ENCODE data around the gene NRIP2.

NRIP2 gene

GRCh38 chr12:2804393-2805142 is 30.3 kb downstream of the NRIP2 start:
- no peak for DNase-seq

- no peak for DNase-seq
Measured at GRCh38 chr12:2803635-2804392, 31.0 kb downstream of the NRIP2 start.

DNA sequence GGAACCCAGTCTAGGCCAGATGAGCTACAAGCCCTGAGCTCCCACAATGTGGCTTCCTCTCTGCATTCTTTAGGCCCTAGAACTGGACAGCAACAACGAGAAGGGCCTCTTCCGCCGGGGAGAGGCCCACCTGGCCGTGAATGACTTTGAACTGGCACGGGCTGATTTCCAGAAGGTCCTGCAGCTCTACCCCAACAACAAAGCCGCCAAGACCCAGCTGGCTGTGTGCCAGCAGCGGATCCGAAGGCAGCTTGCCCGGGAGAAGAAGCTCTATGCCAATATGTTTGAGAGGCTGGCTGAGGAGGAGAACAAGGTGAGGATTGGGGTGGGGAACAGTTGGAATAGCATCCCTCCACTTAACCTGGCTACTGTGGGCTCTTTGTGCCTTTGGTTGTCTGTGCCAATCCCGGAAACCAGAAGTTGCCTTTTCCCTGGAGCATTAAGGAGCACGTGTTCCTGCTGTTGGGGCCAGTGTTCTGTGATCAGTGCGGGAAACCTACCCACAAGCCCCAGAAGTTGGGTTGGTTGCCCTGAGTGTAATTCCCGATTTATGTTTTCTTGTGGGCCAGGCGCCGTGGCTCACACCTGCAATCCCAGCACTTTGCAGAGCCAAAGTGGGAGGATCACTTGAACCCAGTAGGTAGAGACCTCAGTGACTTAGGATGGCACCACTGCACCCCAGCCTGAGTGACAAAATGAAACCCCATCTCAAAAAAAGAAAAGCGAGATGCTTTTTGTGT is 33.6 kb downstream of the NRIP2 start:
- DNase-seq = no peak

- DNase-seq = no peak
Measured at GRCh38 chr12:2800046-2800570, 34.7 kb downstream of the NRIP2 start.

DNA sequence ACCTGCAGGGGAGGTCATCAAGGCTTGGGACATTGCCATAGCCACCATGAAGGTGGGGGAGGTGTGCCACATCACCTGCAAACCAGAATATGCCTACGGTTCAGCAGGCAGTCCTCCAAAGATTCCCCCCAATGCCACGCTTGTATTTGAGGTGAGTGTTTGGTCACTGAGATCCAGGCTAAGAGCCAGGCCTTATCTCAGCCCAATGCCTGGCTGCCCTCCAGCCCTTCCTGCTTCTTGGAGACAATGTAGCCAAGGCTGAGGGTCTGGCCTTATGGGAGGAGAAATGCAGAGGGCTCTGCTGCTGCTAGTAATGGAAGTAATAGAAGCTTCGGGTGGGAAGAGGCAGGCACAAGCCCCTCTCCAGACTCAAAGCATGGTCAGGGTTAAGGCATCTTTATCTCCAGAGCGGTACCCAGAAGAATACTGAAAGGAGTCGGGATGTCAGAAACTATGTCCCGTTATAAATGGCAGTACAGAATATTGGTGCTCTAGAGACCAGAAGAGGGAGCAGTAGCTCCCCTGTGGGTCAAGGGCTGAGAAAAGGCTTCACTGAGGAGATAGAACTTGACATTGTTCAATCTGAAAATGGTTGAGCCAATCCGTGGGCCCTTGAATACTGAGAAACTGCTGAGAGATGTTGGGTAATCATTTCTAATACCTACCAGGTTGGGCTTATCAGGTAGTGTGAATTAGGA is 37.0 kb downstream of the NRIP2 start:
- DNase-seq = no peak

DNA sequence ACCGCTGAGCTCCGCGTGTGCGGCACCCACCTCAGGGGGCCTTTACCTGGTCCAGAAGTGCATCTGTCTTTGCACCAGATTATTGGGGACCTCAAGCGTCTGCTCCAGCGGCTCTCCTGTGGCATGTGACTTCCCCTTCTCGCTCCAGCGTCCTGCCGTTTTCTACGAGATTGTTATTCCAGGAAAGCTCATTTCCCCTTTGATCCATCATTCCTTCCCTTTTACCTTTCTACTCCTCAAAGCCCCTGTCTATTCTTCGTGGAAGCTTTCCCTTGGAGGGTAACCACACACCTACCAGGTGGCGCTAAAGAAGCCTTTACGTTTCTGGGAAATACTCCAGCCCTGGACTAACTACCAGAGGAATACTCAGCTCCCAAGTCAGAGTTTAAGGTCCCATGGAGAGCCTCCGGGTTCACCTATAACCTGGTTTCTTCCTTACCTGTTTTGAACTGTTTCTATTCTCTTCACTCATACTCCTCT is 38.6 kb downstream of the NRIP2 start:
- no peak for DNase-seq

GRCh38 chr12:2795291-2796186 is 39.3 kb downstream of the NRIP2 start:
- peak; percentile 76 for DNase-seq

- peak; percentile 95 for DNase-seq
Measured at GRCh38 chr12:2794736-2795289, 40.0 kb downstream of the NRIP2 start, which contains the start of gene FKBP4. TSS of gene FKBP4 (plus strand) at chr12:2794970. CDS start at chr12:2795140, 170 bp downstream.

DNA sequence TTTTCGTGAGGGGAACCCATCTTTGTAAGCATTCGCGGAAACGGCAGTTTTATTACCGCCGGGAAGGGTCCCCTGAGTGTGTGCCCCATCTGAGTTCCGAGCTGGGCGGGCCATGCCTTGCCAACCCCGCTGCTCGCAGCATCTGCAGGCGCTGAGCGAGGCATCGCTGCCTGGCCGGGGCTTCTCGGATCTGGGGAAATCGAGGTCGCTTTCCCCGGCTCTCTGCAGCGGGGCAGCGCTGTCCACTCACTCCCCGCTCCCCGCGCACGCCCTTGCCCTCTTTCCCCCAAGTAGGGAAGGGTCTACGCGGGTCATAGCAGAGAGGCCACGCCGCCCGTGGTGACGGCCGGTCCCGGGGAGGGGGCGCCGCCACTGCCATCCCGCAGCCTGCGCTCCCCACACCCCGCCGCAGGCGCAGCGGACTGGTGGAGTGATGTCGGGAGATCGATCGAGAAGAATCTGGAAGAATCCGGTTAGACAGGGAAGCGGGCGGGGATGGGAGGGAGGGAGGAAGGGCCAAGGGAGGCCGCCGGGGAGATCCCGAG is 40.6 kb downstream of the NRIP2 start:
- DNase-seq = peak; percentile 37

- no peak for DNase-seq
Measured at GRCh38 chr12:2793561-2793960, 41.3 kb downstream of the NRIP2 start.

- no peak for DNase-seq
Measured at GRCh38 chr12:2792671-2793500, 41.9 kb downstream of the NRIP2 start.

DNA sequence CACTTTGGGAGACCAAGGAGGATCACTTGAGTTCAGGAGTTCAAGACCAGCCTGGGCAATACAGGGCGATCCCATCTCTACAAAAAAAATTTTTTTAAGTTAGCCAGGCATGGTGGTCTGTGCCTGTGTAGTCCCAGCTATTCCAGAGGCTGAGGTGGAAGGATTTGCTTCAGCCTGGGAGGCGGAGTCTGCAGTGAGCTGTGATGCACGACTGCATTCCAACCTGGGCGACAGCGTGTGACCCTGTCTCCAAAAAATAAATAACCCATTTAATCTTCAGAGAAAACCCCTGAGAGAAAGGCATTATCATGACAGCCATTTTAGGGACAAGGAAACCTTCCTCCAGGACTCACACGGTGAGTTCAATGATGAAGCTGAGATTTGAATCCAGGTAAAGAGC is 43.7 kb downstream of the NRIP2 start:
- DNase-seq = no peak

DNA sequence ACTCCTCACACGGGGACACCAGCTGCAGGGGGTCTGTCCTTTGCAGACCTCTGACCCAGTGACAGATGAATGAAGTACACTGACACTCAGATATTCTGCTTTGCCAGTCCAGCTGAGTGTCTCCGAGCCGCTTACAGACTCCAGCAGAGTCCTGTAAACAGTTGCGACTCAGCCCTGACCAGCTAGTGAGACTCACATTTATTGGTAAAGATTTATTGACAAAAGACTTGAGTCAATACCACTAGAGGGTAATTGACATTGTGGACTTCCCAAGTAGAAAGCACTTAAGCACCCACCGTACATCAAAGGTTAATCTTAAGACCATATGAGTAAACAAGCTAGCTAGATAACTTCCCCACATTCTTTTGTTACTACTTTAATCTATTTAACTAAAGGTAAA is 49.8 kb downstream of the NRIP2 start:
- DNase-seq = no peak

DNA sequence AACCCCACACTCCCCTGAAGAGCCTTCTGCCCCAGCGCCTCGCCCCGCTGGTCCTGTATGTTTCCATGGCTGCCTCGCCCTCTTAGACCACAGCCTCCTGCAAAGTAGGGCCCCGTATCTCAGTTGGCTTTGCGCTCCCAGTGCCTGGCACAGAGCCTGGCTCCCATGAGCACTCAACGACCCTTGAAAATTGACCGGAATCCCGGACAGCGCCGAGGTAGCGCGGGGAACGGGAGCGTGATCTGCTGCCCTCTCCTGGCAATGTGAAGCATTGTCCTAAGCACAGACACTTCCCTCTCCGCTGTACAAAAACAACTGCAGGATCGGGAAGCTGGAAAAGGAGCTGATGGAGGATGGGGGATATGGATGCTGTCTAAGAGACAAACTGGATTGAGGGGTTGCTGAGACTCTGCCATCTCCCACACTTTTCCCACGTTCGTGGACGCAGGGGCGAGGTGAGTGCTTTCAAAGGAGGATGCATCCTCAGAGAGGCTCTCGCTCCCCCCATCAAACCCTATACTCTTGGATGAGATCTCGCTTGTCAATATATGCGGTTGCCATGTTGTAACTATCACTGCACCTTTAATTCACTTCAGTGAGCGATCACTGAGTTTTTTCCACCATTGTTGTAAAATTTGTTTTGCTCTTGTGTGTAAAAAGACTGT is 50.8 kb downstream of the NRIP2 start:
- peak; percentile 27 for DNase-seq

GRCh38 chr12:2779281-2779680 is 55.6 kb downstream of the NRIP2 start:
- no peak for DNase-seq

- DNase-seq = no peak
Measured at GRCh38 chr12:2776129-2776806, 58.6 kb downstream of the NRIP2 start.

DNA sequence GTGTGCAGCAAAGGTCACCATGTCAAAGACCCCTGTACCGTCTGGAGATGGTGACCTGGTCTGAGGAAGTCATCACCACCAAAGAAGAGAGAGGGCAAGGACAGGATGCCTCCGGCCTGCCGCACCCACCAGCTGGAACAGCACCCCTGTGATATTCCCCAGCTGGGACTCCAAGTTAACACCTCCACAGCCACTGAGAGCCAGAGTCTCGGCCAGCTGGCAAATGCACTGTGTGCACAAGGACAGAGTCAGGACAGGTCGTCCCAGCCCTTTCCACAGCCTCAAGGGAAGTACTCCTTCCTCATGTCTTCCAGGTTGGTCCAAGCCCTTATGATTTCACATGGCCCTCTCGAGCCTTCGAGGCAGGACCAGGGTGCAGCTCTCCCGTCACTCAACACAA is 59.4 kb downstream of the NRIP2 start:
- no peak for DNase-seq

Measured in 8988T (cell line).